Mesothelial cell of epicardium (in vitro differentiated cells): ENCODE measurements around the gene SLCO3A1. TPM values are rescaled to one million over a fixed set of nuclear protein-coding genes. Genes with fewer than 3 reads are reported as not detected.

ENCODE experiments used
- DNase-seq, 2 experiments: peaks; one replicate each; pipeline ENCODE4 v3.0.0; 2021; ENCODE audit warnings: low spot score in 2 of 2; ENCODE audit not compliant: unreplicated experiment in 2 of 2
- H3K27ac Mint-ChIP-seq: 2 replicates; pipeline ENCODE4 v1.8.0; 2021; ENCODE audit warnings: mixed read lengths
- H3K27me3 Mint-ChIP-seq: 2 replicates; pipeline ENCODE4 v1.8.0; 2021; ENCODE audit warnings: low read depth, mixed read lengths
- H3K36me3 Mint-ChIP-seq: 2 replicates; pipeline ENCODE4 v1.8.0; 2021; ENCODE audit warnings: mixed read lengths
- H3K4me1 Mint-ChIP-seq: 2 replicates; pipeline ENCODE4 v1.8.0; 2021; ENCODE audit warnings: mixed read lengths
- H3K4me3 Mint-ChIP-seq: 2 replicates; pipeline ENCODE4 v1.8.0; 2021; ENCODE audit warnings: mild to moderate bottlenecking, moderate library complexity, mixed read lengths
- H3K9me3 Mint-ChIP-seq: 2 replicates; pipeline ENCODE4 v1.8.0; 2021; ENCODE audit warnings: mixed read lengths
- total RNA-seq: library from RNA; stranded (reverse); gene quantifications from 3 replicates; pipeline ENCODE4 v1.2.1, GENCODE V29; 2021
- TF ChIP-seq, protein P1 (sequence below): fragments of 200-600 bp; sonication (generic); IDR thresholded peaks from one replicate; pipeline ENCODE4 v1.5.0; 2021; ENCODE audit warnings: antibody characterized with exemption; ENCODE audit not compliant: unreplicated experiment

The SLCO3A1 gene
- total RNA-seq, 1 donor from 2014 or later = 1.9 TPM

DNA sequence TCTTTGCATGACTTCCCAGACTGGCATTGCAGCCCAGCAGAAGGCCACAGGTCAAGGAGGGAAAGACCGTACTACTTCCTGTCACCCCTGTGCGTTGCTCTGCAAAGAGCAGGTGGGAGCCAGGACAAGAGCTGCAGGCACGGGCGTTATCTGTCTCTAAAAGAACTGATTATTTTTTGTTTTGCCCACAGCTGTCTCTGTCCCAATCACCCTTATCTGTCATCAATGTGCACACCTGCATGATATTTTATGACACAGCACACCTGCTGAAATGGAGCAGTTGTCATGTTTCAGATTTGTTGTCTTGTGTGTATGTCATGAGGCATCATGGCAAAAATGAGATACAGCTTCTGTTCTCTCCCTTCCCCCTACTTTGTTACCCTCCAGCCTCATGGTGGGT is 58.8 kb downstream of the SLCO3A1 start:
- Mint-ChIP-seq H3K36me3 (no peaks in the 10 kb centered on the region), H3K4me1 (peaks cover 7% of the 10 kb centered on the region), H3K4me3 (no peak overlapping the region), H3K27ac (no peak overlapping the region), H3K27me3 (peaks cover 10% of the 10 kb centered on the region), H3K9me3 (no peaks in the 10 kb centered on the region)
- TF ChIP-seq, protein P1, sequence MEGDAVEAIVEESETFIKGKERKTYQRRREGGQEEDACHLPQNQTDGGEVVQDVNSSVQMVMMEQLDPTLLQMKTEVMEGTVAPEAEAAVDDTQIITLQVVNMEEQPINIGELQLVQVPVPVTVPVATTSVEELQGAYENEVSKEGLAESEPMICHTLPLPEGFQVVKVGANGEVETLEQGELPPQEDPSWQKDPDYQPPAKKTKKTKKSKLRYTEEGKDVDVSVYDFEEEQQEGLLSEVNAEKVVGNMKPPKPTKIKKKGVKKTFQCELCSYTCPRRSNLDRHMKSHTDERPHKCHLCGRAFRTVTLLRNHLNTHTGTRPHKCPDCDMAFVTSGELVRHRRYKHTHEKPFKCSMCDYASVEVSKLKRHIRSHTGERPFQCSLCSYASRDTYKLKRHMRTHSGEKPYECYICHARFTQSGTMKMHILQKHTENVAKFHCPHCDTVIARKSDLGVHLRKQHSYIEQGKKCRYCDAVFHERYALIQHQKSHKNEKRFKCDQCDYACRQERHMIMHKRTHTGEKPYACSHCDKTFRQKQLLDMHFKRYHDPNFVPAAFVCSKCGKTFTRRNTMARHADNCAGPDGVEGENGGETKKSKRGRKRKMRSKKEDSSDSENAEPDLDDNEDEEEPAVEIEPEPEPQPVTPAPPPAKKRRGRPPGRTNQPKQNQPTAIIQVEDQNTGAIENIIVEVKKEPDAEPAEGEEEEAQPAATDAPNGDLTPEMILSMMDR = no peak
- DNase-seq = no peak

DNA sequence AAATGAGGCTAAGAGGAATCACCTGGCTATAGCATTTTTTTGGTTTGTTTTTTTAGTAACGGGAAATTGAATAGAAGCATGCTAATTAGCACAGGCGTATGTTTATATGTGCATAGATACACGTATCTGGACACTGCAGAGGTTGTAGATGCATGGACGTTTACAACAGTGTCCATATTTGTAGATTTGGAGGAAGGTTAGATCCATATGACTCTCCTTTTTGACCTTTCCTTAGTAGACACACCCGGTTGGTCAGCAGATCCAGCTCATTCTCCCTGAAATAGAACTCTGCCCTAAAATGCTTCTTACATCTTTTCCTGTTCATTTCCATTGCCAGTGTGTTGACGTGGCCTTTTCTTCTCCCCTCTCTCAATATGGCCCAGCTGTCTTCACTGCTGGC is 60.1 kb downstream of the SLCO3A1 start:
- H3K4me1 Mint-ChIP-seq = peaks cover 7% of the 10 kb centered on the region
- TF ChIP-seq, protein P1 = no peak
- no peak overlapping the region for H3K4me3 Mint-ChIP-seq
- H3K36me3 Mint-ChIP-seq = no peaks in the 10 kb centered on the region
- H3K27me3 Mint-ChIP-seq = peaks cover 13% of the 10 kb centered on the region
- H3K27ac Mint-ChIP-seq = no peak overlapping the region
- H3K9me3 Mint-ChIP-seq = no peaks in the 10 kb centered on the region
- no peak for DNase-seq

DNA sequence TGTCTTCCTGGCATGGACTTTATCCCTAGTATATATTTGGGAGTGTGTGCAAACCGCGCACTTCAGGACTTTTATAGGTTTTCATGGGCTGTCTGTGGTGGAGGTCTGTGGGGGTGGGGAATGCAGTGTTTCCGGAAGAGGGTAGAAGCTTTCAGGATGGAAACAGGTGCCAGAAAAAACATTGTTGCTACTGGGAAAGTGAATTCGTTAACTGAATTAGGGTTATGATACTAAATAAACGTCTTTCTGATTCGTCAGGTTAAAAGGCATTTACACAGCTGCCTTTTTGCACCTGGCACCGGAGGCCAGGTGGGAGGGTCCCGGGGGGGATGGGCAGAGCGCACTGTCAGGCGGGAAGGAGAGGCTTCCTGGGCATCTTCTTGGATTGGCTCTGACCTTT is 62.1 kb downstream of the SLCO3A1 start:
- DNase-seq = no peak
- Mint-ChIP-seq H3K36me3 (no peaks in the 10 kb centered on the region), H3K27ac (no peak overlapping the region), H3K4me1 (no peaks in the 10 kb centered on the region), H3K4me3 (no peak overlapping the region), H3K27me3 (peaks cover 19% of the 10 kb centered on the region), H3K9me3 (no peaks in the 10 kb centered on the region)
- TF ChIP-seq, protein P1 = no peak

DNA sequence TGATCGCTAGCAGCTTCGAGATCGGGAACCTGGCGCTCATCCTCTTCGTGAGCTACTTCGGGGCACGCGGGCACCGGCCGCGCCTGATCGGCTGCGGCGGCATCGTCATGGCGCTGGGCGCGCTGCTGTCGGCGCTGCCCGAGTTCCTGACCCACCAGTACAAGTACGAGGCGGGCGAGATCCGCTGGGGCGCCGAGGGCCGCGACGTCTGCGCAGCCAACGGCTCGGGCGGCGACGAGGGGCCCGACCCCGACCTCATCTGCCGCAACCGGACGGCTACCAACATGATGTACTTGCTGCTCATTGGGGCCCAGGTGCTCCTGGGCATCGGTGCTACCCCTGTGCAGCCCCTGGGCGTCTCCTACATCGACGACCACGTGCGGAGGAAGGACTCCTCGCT is 62.5 kb downstream of the SLCO3A1 start:
- Mint-ChIP-seq H3K4me1 (no peaks in the 10 kb centered on the region), H3K9me3 (no peaks in the 10 kb centered on the region), H3K4me3 (no peak overlapping the region), H3K36me3 (no peaks in the 10 kb centered on the region), H3K27ac (no peak overlapping the region), H3K27me3 (peaks cover 19% of the 10 kb centered on the region)
- TF ChIP-seq, protein P1 = no peak
- no peak for DNase-seq

DNA sequence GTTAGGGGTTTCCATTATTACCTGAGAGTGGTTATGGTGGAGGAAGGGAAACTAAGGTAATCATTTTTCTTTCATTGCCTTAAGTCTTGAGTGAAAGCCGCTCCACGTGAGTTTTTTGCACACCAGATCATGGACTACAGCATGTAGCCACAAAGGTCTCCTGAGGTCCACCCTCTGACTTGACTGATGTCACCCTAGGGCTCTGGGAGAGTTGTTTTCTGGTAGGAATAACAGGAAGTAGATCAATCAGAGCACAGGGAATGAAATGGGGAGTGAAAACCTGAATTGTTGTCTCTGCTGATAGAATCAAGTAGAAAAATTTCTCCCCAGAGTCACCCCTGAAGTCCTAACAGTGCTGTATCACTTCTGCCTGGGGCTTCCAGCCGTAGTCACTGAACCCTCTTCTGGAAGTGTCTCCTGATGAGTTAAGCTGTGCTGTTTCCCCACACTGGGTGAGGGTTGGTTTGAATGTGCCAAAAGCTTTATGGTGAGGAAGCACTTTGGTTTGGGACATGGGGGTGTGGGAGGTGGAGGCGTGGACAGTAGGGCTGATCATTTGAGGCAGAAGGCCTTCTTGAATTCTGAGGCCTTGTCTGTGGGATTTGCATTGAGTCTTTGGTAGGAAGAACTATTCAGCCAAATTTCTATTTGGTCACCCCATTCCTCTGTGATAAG is 64.3 kb downstream of the SLCO3A1 start:
- peaks cover 19% of the 10 kb centered on the region for H3K27me3 Mint-ChIP-seq
- no peaks in the 10 kb centered on the region for H3K36me3 Mint-ChIP-seq
- DNase-seq = no peak
- no peak overlapping the region for H3K4me3 Mint-ChIP-seq
- H3K4me1 Mint-ChIP-seq = peaks cover 5% of the 10 kb centered on the region
- no peaks in the 10 kb centered on the region for H3K9me3 Mint-ChIP-seq
- H3K27ac Mint-ChIP-seq = no peak overlapping the region
- TF ChIP-seq, protein P1 = no peak
